ENCODE data around the gene HBE1.

The HBE1 gene

GRCh38 chr11:5289696-5290095, 20.0 kb upstream of the HBE1 start:
- H3K36me3 Mint-ChIP-seq = no peaks in the 10 kb centered on the region
- no peaks in the 10 kb centered on the region for H3K4me1 Mint-ChIP-seq
- ATAC-seq = no peak
- no peaks in the 10 kb centered on the region for H3K9me3 Mint-ChIP-seq
- no peak overlapping the region for H3K27ac Mint-ChIP-seq
- H3K4me3 Mint-ChIP-seq = no peak overlapping the region
- DNase-seq (ENCODE audit: low spot score in 2 of 2) = no peak

DNA sequence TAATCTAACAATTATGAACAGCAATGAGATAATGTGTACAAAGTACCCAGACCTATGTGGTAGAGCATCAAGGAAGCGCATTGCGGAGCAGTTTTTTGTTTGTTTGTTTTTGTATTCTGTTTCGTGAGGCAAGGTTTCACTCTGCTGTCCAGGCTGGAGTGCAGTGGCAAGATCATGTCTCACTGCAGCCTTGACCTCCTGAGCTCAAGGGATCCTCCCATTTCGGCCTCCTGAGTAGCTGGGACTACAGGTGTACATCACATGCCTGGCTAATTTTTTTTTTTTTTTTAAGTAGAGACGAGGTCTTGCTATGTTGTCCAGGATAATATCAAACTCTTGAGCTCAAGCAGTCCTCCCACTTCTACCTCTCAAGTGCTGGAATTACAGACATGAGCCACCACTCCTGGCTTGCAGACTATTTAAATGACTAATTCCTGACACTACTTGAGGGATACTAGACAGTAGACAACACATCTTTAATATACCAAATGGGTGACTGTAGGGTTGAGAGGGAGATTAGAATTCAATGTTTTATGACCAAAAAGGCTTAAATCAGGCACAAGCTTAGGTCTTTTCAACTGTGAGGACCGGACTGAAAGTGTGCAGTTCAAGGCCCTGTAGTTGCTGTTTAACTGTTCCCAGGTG, 19.3 kb upstream of the HBE1 start:
- no peaks in the 10 kb centered on the region for H3K4me1 Mint-ChIP-seq
- no peak overlapping the region for H3K27ac Mint-ChIP-seq
- no peaks in the 10 kb centered on the region for H3K9me3 Mint-ChIP-seq
- H3K36me3 Mint-ChIP-seq = no peaks in the 10 kb centered on the region
- H3K4me3 Mint-ChIP-seq = no peak overlapping the region
- ATAC-seq (no peak), DNase-seq (ENCODE audit: low spot score in 2 of 2) (no peak)

GRCh38 chr11:5288108-5288905, 18.6 kb upstream of the HBE1 start:
- Mint-ChIP-seq H3K4me1 (no peaks in the 10 kb centered on the region), H3K36me3 (no peaks in the 10 kb centered on the region), H3K27ac (no peak overlapping the region), H3K4me3 (no peak overlapping the region), H3K9me3 (no peaks in the 10 kb centered on the region)
- DNase-seq (ENCODE audit: low spot score in 2 of 2) = no peak
- ATAC-seq = no peak

DNA sequence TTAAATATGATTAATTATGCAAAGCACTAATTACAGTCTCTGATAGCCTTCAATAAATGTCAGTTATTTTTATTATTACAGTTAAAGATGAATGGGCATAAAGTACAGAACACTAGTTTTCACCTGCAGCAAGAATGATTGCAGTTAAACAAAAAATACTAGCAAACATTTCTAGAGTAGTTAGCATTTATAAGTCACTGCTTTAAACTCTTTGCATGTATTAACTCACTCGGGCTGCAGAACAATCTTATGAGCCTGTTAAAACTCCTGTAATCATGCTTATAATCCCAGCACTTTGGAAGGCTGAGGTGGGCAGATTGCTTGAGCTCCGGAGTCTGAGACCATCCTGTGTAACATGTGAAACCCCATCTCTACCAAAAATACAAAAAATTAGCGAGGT, 17.2 kb upstream of the HBE1 start:
- H3K36me3 Mint-ChIP-seq = no peaks in the 10 kb centered on the region
- no peaks in the 10 kb centered on the region for H3K4me1 Mint-ChIP-seq
- no peak overlapping the region for H3K4me3 Mint-ChIP-seq
- no peak for ATAC-seq
- no peak overlapping the region for H3K27ac Mint-ChIP-seq
- H3K9me3 Mint-ChIP-seq = no peaks in the 10 kb centered on the region
- DNase-seq (ENCODE audit: low spot score in 2 of 2) = no peak

DNA sequence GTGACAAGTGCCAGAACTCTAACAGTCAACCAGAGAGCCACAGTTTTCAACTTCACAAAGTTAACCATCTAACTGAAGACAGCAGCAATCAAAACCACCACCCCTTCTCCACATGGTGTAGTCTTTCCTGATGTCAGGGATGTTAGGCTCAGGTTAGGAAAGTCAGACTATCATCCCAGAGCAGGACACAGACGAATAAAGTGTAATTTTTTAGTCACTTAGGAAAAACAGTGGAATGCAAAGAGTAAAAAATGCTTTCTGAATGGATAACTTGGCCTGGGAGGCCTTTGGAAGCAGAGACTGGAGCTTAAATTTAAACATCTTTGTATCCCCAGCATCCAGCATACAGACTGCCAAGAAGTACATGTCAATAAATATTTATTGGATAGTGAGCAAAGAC, 16.6 kb upstream of the HBE1 start:
- H3K4me3 Mint-ChIP-seq = no peak overlapping the region
- H3K27ac Mint-ChIP-seq = no peak overlapping the region
- ATAC-seq (no peak), DNase-seq (ENCODE audit: low spot score in 2 of 2) (no peak)
- H3K9me3 Mint-ChIP-seq = no peaks in the 10 kb centered on the region
- H3K36me3 Mint-ChIP-seq = no peaks in the 10 kb centered on the region
- H3K4me1 Mint-ChIP-seq = no peaks in the 10 kb centered on the region

DNA sequence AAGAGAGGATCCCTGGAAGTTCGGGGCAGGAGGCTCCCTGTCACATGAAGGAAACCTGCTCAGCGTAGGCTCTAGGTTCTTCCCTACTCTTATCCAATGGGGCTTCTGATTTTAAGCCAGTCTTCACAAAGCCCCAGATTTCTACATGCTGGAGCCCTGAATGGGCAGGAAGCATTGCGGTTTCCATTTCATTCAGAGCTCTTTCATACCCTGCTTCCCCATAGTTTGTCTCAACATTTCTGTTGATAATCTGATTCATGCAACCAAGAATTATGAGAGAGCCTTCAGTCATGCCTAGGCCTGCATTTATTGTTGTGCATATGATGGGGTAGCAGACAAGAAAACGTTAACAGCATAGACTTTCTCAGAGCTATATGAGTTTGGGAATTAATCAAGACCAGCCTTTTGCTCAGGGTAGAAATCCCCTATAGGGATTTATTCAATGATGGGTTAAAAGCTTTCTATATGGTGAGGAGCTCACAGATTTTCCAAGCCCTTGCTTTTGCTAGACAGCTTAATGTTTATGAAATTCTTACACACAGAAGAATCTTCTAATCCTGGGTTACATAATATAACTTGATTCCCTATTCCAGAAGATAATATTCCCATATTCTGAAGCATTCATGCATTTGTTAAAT, 16.1 kb upstream of the HBE1 start:
- Mint-ChIP-seq H3K27ac (no peak overlapping the region), H3K4me3 (no peak overlapping the region), H3K4me1 (no peaks in the 10 kb centered on the region), H3K36me3 (no peaks in the 10 kb centered on the region), H3K9me3 (no peaks in the 10 kb centered on the region)
- no peak for ATAC-seq
- DNase-seq (ENCODE audit: low spot score in 2 of 2) = no peak

DNA sequence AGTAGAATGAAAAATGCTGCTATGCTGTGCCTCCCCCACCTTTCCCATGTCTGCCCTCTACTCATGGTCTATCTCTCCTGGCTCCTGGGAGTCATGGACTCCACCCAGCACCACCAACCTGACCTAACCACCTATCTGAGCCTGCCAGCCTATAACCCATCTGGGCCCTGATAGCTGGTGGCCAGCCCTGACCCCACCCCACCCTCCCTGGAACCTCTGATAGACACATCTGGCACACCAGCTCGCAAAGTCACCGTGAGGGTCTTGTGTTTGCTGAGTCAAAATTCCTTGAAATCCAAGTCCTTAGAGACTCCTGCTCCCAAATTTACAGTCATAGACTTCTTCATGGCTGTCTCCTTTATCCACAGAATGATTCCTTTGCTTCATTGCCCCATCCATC, 14.9 kb upstream of the HBE1 start:
- Mint-ChIP-seq H3K36me3 (no peaks in the 10 kb centered on the region), H3K9me3 (no peaks in the 10 kb centered on the region), H3K4me1 (no peaks in the 10 kb centered on the region), H3K27ac (no peak overlapping the region), H3K4me3 (no peak overlapping the region)
- no peak for DNase-seq (ENCODE audit: low spot score in 2 of 2)
- no peak for ATAC-seq

DNA sequence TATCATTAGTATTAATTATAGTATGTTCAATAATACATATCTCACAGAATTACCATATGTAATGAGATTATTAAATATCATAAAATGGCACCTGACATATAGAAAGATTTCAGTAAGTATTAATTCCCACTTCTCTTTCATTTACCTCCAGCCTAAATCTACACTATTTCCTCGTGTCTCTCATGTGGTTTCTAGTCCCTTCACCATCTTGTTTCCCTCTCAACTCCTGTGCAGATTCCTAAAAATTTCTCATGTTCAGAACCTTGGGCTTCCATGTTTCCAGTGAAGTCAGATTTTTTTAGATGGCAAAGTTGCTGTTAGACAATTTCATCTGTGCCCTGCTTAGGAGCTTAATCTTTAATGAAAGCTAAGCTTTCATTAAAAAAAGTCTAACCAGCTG, 14.1 kb upstream of the HBE1 start:
- Mint-ChIP-seq H3K36me3 (no peaks in the 10 kb centered on the region), H3K4me1 (no peaks in the 10 kb centered on the region), H3K9me3 (no peaks in the 10 kb centered on the region), H3K27ac (no peak overlapping the region), H3K4me3 (no peak overlapping the region)
- no peak for ATAC-seq
- no peak for DNase-seq (ENCODE audit: low spot score in 2 of 2)

DNA sequence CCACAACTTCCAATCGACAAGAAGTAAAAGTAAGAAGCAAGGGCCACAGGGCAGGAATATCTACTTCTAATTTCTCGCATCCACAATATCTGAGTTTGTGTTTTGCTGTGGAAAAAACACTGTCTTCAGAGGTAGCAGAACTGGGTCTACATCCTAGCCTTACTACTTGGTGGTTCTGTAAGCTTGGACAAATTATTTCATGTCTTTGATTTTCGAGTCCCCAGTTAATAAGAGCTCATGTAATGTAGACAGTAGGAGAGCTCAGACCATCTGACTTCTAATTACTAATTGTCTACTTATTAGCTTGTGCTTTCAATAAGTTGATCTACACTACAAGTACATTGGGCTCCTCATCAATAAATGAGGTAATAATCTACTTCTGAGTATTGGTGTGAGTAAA, 13.3 kb upstream of the HBE1 start:
- Mint-ChIP-seq H3K9me3 (no peaks in the 10 kb centered on the region), H3K36me3 (no peaks in the 10 kb centered on the region), H3K4me3 (no peak overlapping the region), H3K4me1 (no peaks in the 10 kb centered on the region), H3K27ac (no peak overlapping the region)
- ATAC-seq (no peak), DNase-seq (ENCODE audit: low spot score in 2 of 2) (no peak)

GRCh38 chr11:5282628-5283027, 12.9 kb upstream of the HBE1 start:
- no peak overlapping the region for H3K27ac Mint-ChIP-seq
- ATAC-seq (no peak), DNase-seq (ENCODE audit: low spot score in 2 of 2) (no peak)
- no peaks in the 10 kb centered on the region for H3K9me3 Mint-ChIP-seq
- H3K4me3 Mint-ChIP-seq = no peak overlapping the region
- no peaks in the 10 kb centered on the region for H3K36me3 Mint-ChIP-seq
- H3K4me1 Mint-ChIP-seq = no peaks in the 10 kb centered on the region

DNA sequence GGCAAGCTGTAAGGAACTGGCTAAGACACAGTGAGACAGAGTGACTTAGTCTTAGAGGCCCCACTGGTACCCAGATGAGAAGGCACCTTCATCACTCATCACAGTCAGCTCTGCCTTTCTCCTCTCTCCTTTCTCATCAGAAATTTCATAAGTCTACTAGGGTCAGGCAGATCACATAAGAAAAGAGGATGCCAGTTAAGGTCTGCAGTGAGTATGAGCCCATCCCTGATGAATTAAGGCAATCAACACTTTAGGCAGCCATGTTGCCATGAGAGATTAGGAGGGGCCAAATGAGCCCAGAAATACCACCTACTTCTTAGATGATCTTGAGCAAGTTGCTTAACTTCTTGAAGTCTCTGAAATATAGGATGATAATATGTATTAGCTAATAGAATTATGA, 11.9 kb upstream of the HBE1 start:
- Mint-ChIP-seq H3K27ac (no peak overlapping the region), H3K4me3 (no peak overlapping the region), H3K4me1 (no peaks in the 10 kb centered on the region), H3K9me3 (no peaks in the 10 kb centered on the region), H3K36me3 (no peaks in the 10 kb centered on the region)
- DNase-seq (ENCODE audit: low spot score in 2 of 2) = no peak
- ATAC-seq = peak; percentile 34

GRCh38 chr11:5280582-5281102, 10.9 kb upstream of the HBE1 start:
- Mint-ChIP-seq H3K27ac (no peak overlapping the region), H3K36me3 (no peaks in the 10 kb centered on the region), H3K9me3 (no peaks in the 10 kb centered on the region), H3K4me3 (no peak overlapping the region), H3K4me1 (no peaks in the 10 kb centered on the region)
- ATAC-seq (peak; percentile 81), DNase-seq (ENCODE audit: low spot score in 2 of 2) (peak in 1 of 2 donors; percentile 49)

- H3K36me3 Mint-ChIP-seq = no peaks in the 10 kb centered on the region
- no peak overlapping the region for H3K4me3 Mint-ChIP-seq
- no peak overlapping the region for H3K27ac Mint-ChIP-seq
- ATAC-seq (no peak), DNase-seq (ENCODE audit: low spot score in 2 of 2) (no peak)
- no peaks in the 10 kb centered on the region for H3K4me1 Mint-ChIP-seq
- no peaks in the 10 kb centered on the region for H3K9me3 Mint-ChIP-seq
Observed at GRCh38 chr11:5279471-5280090, 9.8 kb upstream of the HBE1 start.

GRCh38 chr11:5277807-5278382, 8.2 kb upstream of the HBE1 start:
- H3K36me3 Mint-ChIP-seq = no peaks in the 10 kb centered on the region

GRCh38 chr11:5276697-5277096, 7.0 kb upstream of the HBE1 start:
- Mint-ChIP-seq H3K4me1 (no peaks in the 10 kb centered on the region), H3K9me3 (no peaks in the 10 kb centered on the region), H3K36me3 (no peaks in the 10 kb centered on the region), H3K4me3 (no peak overlapping the region), H3K27ac (no peak overlapping the region)
- ATAC-seq (no peak), DNase-seq (ENCODE audit: low spot score in 2 of 2) (no peak)

More at GRCh38 chr11:5277807-5278382, 8.2 kb upstream of the HBE1 start:
- Mint-ChIP-seq H3K4me1 (no peaks in the 10 kb centered on the region), H3K27ac (no peak overlapping the region), H3K9me3 (no peaks in the 10 kb centered on the region), H3K4me3 (no peak overlapping the region)
- ATAC-seq (peak; percentile 14), DNase-seq (ENCODE audit: low spot score in 2 of 2) (no peak)

Measured in stimulated activated effector memory CD8-positive, alpha-beta T cell treated with anti-CD3 and anti-CD28 coated beads, Interleukin-12 subunit alpha, Interleukin-12 subunit beta, amount 100 ng/mL, for 72 hours (primary cell).